Activated CD8-positive, alpha-beta memory T cell treated with anti-CD3 and anti-CD28 coated beads for 36 hours (primary cell): ENCODE measurements around the gene CMPK1. TPM values are rescaled to one million over a fixed set of nuclear protein-coding genes. Genes with fewer than 3 reads are reported as not detected.

Source experiments
- CTCF ChIA-PET: fragments of 350-600 bp; sonication (Branson Sonifier 250); formaldehyde crosslinking; loops from one replicate; lab custom pipeline; 2021; ENCODE audit warnings: antibody characterized with exemption; lab: Charles Lee
- POLR2A ChIA-PET: fragments of 350-600 bp; sonication (Branson Sonifier 250); formaldehyde crosslinking; loops from one replicate; lab custom pipeline; 2021; ENCODE audit warnings: antibody characterized with exemption; lab: Charles Lee
- total RNA-seq, 2 experiments: library from RNA; stranded (reverse); gene quantifications; one replicate each; pipeline ENCODE4 v1.2.3, GENCODE V29; 2021

Gene CMPK1
- total RNA-seq, 2 experiments from 2014 or later: 121 to 123 TPM

GRCh38 chr1:47409311-47410067, 75.9 kb downstream of the CMPK1 start:
- ChIA-PET POLR2A (no interaction called here), CTCF (interaction anchor here (0.6 kb wide), 1 partner anchor 1058 kb away, joined by 4 read pairs; no protein-coding TSS in a partner anchor)

GRCh38 chr1:47410068-47410455, 76.5 kb downstream of the CMPK1 start:
- ChIA-PET CTCF (no interaction called here), POLR2A (no interaction called here)

GRCh38 chr1:47411436-47411835, 77.8 kb downstream of the CMPK1 start:
- ChIA-PET POLR2A (no interaction called here), CTCF (no interaction called here)

- ChIA-PET POLR2A (no interaction called here), CTCF (interaction anchor here (0.6 kb wide), 1 partner anchor 94 kb away, joined by 3 read pairs; no protein-coding TSS in a partner anchor)
These were observed 78.8 kb downstream of the CMPK1 start for GRCh38 chr1:47412437-47412836.

- ChIA-PET POLR2A (no interaction called here), CTCF (interaction anchor here (0.7 to 1.2 kb wide), 2 partner anchors 22 to 335 kb away, joined by 5 read pairs; partner anchors contain the start of gene FOXD2)
These were observed 82.2 kb downstream of the CMPK1 start, which contains the start of gene FOXE3 for GRCh38 chr1:47415728-47416318. Gene FOXE3, plus strand, starts transcription at chr1:47416285. Its CDS starts 31 bp downstream, at chr1:47416316.

GRCh38 chr1:47416319-47417169, 83.0 kb downstream of the CMPK1 start:
- ChIA-PET CTCF (no interaction called here), POLR2A (no interaction called here)

- ChIA-PET CTCF (interaction anchor here (0.7 to 1.8 kb wide), 3 partner anchors 11 to 23 kb away, joined by 3 read pairs; no protein-coding TSS in a partner anchor), POLR2A (no interaction called here)
These were observed 83.8 kb downstream of the CMPK1 start for GRCh38 chr1:47417170-47418044.

GRCh38 chr1:47418122-47418521, 84.5 kb downstream of the CMPK1 start:
- ChIA-PET POLR2A (no interaction called here), CTCF (interaction anchor here (0.7 to 1.8 kb wide), 3 partner anchors 12 to 23 kb away, joined by 3 read pairs; no protein-coding TSS in a partner anchor)

GRCh38 chr1:47418681-47419325, 85.2 kb downstream of the CMPK1 start:
- ChIA-PET POLR2A (no interaction called here), CTCF (interaction anchor here (1.3 to 1.8 kb wide), 2 partner anchors 12 to 19 kb away, joined by 3 read pairs; no protein-coding TSS in a partner anchor)

- CTCF ChIA-PET: interaction anchor here (0.9 to 1.4 kb wide), 2 partner anchors 17 to 244 kb away, joined by 3 to 4 read pairs; partner anchors contain the start of gene FOXD2
- POLR2A ChIA-PET: interaction anchor here (0.7 kb wide), 1 partner anchor 90 kb away, joined by 9 read pairs; no protein-coding TSS in a partner anchor
These were observed 87.0 kb downstream of the CMPK1 start for GRCh38 chr1:47420547-47420946.

- ChIA-PET CTCF (interaction anchor here (0.8 kb wide), 1 partner anchor 243 kb away, joined by 3 read pairs; no protein-coding TSS in a partner anchor), POLR2A (no interaction called here)
These were observed 90.3 kb downstream of the CMPK1 start for GRCh38 chr1:47423872-47424271.

GRCh38 chr1:47424336-47424982, 90.9 kb downstream of the CMPK1 start:
- ChIA-PET CTCF (no interaction called here), POLR2A (no interaction called here)

Other genes starting within 250 kb of the CMPK1 start
- gene CYP4A22, start 196.3 kb upstream of the CMPK1 start, total RNA-seq: not detected
- gene PDZK1IP1, start 143.8 kb upstream of the CMPK1 start, total RNA-seq: not detected
- gene TAL1, start 101.6 kb upstream of the CMPK1 start, total RNA-seq: not detected
- gene STIL, start 19.6 kb upstream of the CMPK1 start, total RNA-seq: 10 to 100 TPM; 21.9 to 22.2 TPM
- gene FOXE3, start 82.5 kb downstream of the CMPK1 start, total RNA-seq: not detected
- under 1 TPM; 0.06 to 0.13 TPM for gene FOXD2, start 104.3 kb downstream of the CMPK1 start, total RNA-seq